Gastrocnemius medialis (tissue), 4 donors: Measurements from ENCODE around the gene RSPRY1. TPM values are rescaled to one million over a fixed set of nuclear protein-coding genes. Genes with fewer than 3 reads are reported as not detected.
"Not testable (repeated sequence)": the region's sequence is repeated elsewhere in the genome, so short reads cannot be mapped to it uniquely, and the experiment has no call there.

ENCODE experiments used
- ATAC-seq, 2 donors: fragments of 150-250 bp; one replicate each; pipeline ENCODE4 v1.9.1; 2016
- DNase-seq, 2 donors: peaks; one replicate each; pipeline ENCODE4 v3.0.0-alpha.2; 2019
- H3K27ac ChIP-seq, 4 donors: fragments of 200-600 bp; sonication (generic); 1 replicate in 1 of 4; 2 replicates in 3 of 4; pipeline ENCODE4 v1.5.1; 2016 to 2018; ENCODE audit warnings: mild to moderate bottlenecking in 2 of 4, moderate library complexity in 1 of 4
- H3K27me3 ChIP-seq, 3 donors: fragments of 200-600 bp; sonication (generic) in 2 of 3; 1 replicate in 1 of 3; 2 replicates in 2 of 3; pipeline versions ENCODE4 v1.5.1 to v1.6.0; 2016 to 2019; ENCODE audit warnings: mild to moderate bottlenecking in 1 of 3, moderate library complexity in 1 of 3
- H3K36me3 ChIP-seq, 2 donors: fragments of 200-600 bp; sonication (generic) in 1 of 2; one replicate each; pipeline ENCODE4 v1.5.1; 2017 to 2018
- H3K4me1 ChIP-seq, 2 donors: fragments of 200-600 bp; sonication (generic) in 1 of 2; one replicate each; pipeline ENCODE4 v1.5.1; 2016 to 2017; ENCODE audit warnings: mild to moderate bottlenecking in 2 of 2
- H3K4me3 ChIP-seq, 4 donors: fragments of 200-600 bp; sonication (generic) in 3 of 4; 1 replicate in 1 of 4; 2 replicates in 3 of 4; pipeline ENCODE4 v1.5.1; 2016 to 2019; ENCODE audit warnings: mild to moderate bottlenecking in 2 of 4
- H3K9me3 ChIP-seq, 3 donors: fragments of 200-600 bp; sonication (generic) in 2 of 3; 1 replicate in 1 of 3; 2 replicates in 2 of 3; pipeline ENCODE4 v1.5.1; 2016 to 2019
- POLR2A ChIP-seq, 2 donors: fragments of 450-650 bp; IDR thresholded peaks; one replicate each; pipeline ENCODE4 v1.6.1; 2017; ENCODE audit warnings: antibody characterized with exemption in 2 of 2, mild to moderate bottlenecking in 2 of 2, moderate library complexity in 2 of 2
- in situ Hi-C, 4 donors: fragments of 200-750 bp; cut with MboI; loops; one replicate each; pipeline versions ENCODE4 v1.15.0 to v1.8.0; 2017; ENCODE audit warnings: low sequenced_read_pairs in 4 of 4
- intact Hi-C: fragments of 100-400 bp; cut with DNase I; formaldehyde crosslinking; loops from one replicate; pipeline ENCODE4 v1.15.1; 2023; ENCODE audit warnings: low total_unique reads
- total RNA-seq, 4 donors: library from RNA; depleted of rRNA; stranded (reverse); fragments of >200 nt; gene quantifications; one replicate each; pipeline versions ENCODE4 v1.1.0 to v1.2.3, GENCODE V29; 2016
- TF ChIP-seq, protein P1 (sequence below), 5 experiments: fragments of 450-650 bp in 3 of 5; fragments of 200-600 bp in 2 of 5; sonication (generic) in 2 of 5; IDR thresholded peaks in 4 of 5; conservative IDR thresholded peaks in 1 of 5; 1 replicate in 4 of 5; 2 replicates in 1 of 5; pipeline ENCODE4 v1.5.1; 2016 to 2019; ENCODE audit warnings: antibody characterized with exemption in 5 of 5, mild to moderate bottlenecking in 3 of 5, moderate library complexity in 3 of 5

The RSPRY1 gene
- total RNA-seq, 4 donors from 2014 or later, result 15.4 to 24.1 (median 20.7) TPM

DNA sequence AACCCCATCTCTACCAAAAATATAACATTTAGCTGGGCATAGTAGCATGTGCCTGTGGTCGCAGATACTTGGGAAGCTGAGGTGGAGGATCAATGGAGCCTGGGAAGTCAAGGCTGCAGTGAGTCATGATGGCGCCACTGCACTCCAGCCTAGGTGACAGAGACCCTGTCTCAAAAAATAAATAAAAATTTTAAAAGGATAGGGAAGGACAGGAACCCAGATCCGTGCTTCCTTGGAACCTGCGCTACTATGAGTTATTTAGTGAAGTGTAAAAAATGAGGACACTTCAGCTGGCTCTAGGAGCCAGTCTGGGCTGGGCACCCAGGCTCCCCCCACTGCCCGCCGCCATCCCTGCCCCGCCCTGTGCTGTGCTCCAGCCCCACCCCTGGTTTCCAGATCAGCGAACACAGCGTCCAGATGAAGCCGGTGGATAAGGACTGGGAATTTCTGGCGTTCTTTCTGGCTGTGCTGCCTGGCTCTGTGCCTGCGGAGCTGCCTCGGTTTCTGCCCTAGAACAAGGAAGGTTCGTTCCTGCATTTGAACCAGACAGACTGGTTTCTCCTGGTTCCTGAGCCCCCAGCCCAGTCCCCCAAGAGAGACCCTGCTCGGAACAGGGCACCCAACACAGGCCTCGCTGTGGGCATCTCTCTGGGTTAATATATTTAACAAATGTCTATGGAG is 79.9 kb downstream of the RSPRY1 start:
- ATAC-seq (peak in 1 of 2 donors; percentile 30), DNase-seq (no peak)
- H3K4me3 ChIP-seq, result no peak overlapping the region
- H3K27ac ChIP-seq, result peak overlapping the region in 1 of 4 donors; percentile 31
- no peaks in the 10 kb centered on the region for H3K27me3 ChIP-seq
- intact Hi-C loops, result no loop called here
- no peaks in the 10 kb centered on the region for H3K9me3 ChIP-seq
- in situ Hi-C loops, result no loop called here
- TF ChIP-seq, protein P1, sequence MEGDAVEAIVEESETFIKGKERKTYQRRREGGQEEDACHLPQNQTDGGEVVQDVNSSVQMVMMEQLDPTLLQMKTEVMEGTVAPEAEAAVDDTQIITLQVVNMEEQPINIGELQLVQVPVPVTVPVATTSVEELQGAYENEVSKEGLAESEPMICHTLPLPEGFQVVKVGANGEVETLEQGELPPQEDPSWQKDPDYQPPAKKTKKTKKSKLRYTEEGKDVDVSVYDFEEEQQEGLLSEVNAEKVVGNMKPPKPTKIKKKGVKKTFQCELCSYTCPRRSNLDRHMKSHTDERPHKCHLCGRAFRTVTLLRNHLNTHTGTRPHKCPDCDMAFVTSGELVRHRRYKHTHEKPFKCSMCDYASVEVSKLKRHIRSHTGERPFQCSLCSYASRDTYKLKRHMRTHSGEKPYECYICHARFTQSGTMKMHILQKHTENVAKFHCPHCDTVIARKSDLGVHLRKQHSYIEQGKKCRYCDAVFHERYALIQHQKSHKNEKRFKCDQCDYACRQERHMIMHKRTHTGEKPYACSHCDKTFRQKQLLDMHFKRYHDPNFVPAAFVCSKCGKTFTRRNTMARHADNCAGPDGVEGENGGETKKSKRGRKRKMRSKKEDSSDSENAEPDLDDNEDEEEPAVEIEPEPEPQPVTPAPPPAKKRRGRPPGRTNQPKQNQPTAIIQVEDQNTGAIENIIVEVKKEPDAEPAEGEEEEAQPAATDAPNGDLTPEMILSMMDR (IDR thresholded peaks at IDR 0.05 in 4 of 5, conservative IDR thresholded peaks at IDR 0.05 in 1 of 5), result no peak
- TF ChIP-seq POLR2A (IDR thresholded peaks at IDR 0.05), result no peak
- no peaks in the 10 kb centered on the region for H3K4me1 ChIP-seq
- H3K36me3 ChIP-seq, result no peaks in the 10 kb centered on the region

DNA sequence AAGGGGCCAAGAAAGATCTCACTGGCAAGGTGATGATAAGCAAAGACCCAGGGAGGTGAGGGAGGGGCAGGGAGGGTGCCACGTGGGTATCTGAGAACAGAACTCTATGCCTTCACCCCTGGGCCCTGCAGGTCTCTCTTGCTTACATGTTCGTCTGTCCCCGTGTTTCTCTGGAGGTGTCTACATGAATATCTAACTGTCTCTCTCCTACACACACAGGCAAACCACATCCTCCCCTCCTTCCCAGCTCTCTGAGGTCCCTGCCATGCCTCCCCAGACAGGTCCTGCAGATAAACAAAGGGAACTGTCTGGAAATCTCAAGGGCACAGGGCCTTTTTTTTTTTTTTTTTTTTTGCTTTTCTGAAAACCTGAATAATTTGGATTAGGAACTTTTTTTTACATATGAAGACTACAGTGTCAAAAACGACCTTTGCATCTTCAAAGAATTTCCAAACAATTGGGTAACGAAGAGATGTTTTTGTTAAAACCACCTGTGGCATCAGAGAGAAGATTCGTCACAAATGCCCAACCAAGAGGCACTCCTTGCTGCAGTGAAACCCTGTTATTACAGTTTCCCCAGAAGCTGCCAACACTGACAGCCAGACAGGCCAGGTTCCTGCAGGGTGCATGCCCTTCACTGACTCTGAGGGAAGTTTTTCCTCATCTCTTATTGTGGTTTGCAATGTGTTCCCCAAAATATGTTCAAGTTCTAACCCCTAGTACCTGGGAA is 80.6 kb downstream of the RSPRY1 start:
- TF ChIP-seq POLR2A (IDR thresholded peaks at IDR 0.05), result no peak
- TF ChIP-seq, protein P1 (IDR thresholded peaks at IDR 0.05 in 4 of 5, conservative IDR thresholded peaks at IDR 0.05 in 1 of 5), result no peak
- H3K36me3 ChIP-seq, result no peaks in the 10 kb centered on the region
- DNase-seq (no peak), ATAC-seq (no peak)
- in situ Hi-C loops, result no loop called here
- H3K27me3 ChIP-seq, result no peaks in the 10 kb centered on the region
- no peaks in the 10 kb centered on the region for H3K9me3 ChIP-seq
- H3K4me3 ChIP-seq, result no peak overlapping the region
- no peaks in the 10 kb centered on the region for H3K4me1 ChIP-seq
- intact Hi-C loops, result no loop called here
- H3K27ac ChIP-seq, result peak overlapping the region in 1 of 4 donors; percentile 31

GRCh38 chr16:57267343-57267742 is 81.2 kb downstream of the RSPRY1 start:
- H3K27ac ChIP-seq, H3K36me3 ChIP-seq, H3K9me3 ChIP-seq, H3K27me3 ChIP-seq, H3K4me3 ChIP-seq, in situ Hi-C loops, intact Hi-C loops, ATAC-seq, H3K4me1 ChIP-seq, DNase-seq: not testable (repeated sequence)

- no peak overlapping the region for H3K4me3 ChIP-seq
- no peaks in the 10 kb centered on the region for H3K9me3 ChIP-seq
- in situ Hi-C loops, result no loop called here
- no peaks in the 10 kb centered on the region for H3K27me3 ChIP-seq
- ATAC-seq (no peak), DNase-seq (no peak)
- H3K27ac ChIP-seq, result no peak overlapping the region
- H3K36me3 ChIP-seq, result no peaks in the 10 kb centered on the region
- intact Hi-C loops, result no loop called here
- no peak for TF ChIP-seq POLR2A (IDR thresholded peaks at IDR 0.05)
- TF ChIP-seq, protein P1 (IDR thresholded peaks at IDR 0.05 in 4 of 5, conservative IDR thresholded peaks at IDR 0.05 in 1 of 5), result no peak
- H3K4me1 ChIP-seq, result no peaks in the 10 kb centered on the region
These were observed 83.0 kb downstream of the RSPRY1 start for GRCh38 chr16:57268804-57269800.
